ENCODE data around the gene NFATC3. TPM values are rescaled to one million over a fixed set of nuclear protein-coding genes. Genes with fewer than 3 reads are reported as not detected.
"Not testable (repeated sequence)": the region's sequence is repeated elsewhere in the genome, so short reads cannot be mapped to it uniquely, and the experiment has no call there.

NFATC3 gene
- total RNA-seq, 1 donor from 2014 or later, result 74.5 TPM

GRCh38 chr16:68126395-68126794 lies 41.2 kb downstream of the NFATC3 start:
- Histone ChIP-seq H3K27ac (no peak overlapping the region), H3K4me1 (peaks cover 3% of the 10 kb centered on the region), H3K36me3 (peaks cover 12% of the 10 kb centered on the region), H3K27me3 (no peaks in the 10 kb centered on the region), H3K4me3 (no peak overlapping the region), H3K9me3 (no peaks in the 10 kb centered on the region)
- TF ChIP-seq, protein P1, sequence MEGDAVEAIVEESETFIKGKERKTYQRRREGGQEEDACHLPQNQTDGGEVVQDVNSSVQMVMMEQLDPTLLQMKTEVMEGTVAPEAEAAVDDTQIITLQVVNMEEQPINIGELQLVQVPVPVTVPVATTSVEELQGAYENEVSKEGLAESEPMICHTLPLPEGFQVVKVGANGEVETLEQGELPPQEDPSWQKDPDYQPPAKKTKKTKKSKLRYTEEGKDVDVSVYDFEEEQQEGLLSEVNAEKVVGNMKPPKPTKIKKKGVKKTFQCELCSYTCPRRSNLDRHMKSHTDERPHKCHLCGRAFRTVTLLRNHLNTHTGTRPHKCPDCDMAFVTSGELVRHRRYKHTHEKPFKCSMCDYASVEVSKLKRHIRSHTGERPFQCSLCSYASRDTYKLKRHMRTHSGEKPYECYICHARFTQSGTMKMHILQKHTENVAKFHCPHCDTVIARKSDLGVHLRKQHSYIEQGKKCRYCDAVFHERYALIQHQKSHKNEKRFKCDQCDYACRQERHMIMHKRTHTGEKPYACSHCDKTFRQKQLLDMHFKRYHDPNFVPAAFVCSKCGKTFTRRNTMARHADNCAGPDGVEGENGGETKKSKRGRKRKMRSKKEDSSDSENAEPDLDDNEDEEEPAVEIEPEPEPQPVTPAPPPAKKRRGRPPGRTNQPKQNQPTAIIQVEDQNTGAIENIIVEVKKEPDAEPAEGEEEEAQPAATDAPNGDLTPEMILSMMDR (IDR thresholded peaks at IDR 0.05), result no peak
- ATAC-seq (no peak), DNase-seq (no peak)
- intact Hi-C loops (cut with DNase I), result no loop called here

- H3K27me3 ChIP-seq, result no peaks in the 10 kb centered on the region
- ATAC-seq (peak; percentile 92), DNase-seq (peak; percentile 69)
- H3K27ac ChIP-seq, result peak overlapping the region; percentile 55
- H3K4me3 ChIP-seq, result no peak overlapping the region
- H3K9me3 ChIP-seq, result no peaks in the 10 kb centered on the region
- H3K36me3 ChIP-seq, result peaks cover 13% of the 10 kb centered on the region
- TF ChIP-seq, protein P1 (IDR thresholded peaks at IDR 0.05), result no peak
- peaks cover under 1% of the 10 kb centered on the region for H3K4me1 ChIP-seq
- intact Hi-C loops (cut with DNase I), result no loop called here
These were observed 43.6 kb downstream of the NFATC3 start for GRCh38 chr16:68128577-68129305.

- intact Hi-C loops (cut with DNase I), result no loop called here
- Histone ChIP-seq H3K27me3 (no peaks in the 10 kb centered on the region), H3K4me3 (no peak overlapping the region), H3K9me3 (no peaks in the 10 kb centered on the region), H3K36me3 (peaks cover 18% of the 10 kb centered on the region), H3K27ac (no peak overlapping the region), H3K4me1 (no peaks in the 10 kb centered on the region)
- TF ChIP-seq, protein P1 (IDR thresholded peaks at IDR 0.05), result no peak
- DNase-seq, result no peak
- ATAC-seq, result no peak
These were observed 45.4 kb downstream of the NFATC3 start for GRCh38 chr16:68130520-68130919.

DNA sequence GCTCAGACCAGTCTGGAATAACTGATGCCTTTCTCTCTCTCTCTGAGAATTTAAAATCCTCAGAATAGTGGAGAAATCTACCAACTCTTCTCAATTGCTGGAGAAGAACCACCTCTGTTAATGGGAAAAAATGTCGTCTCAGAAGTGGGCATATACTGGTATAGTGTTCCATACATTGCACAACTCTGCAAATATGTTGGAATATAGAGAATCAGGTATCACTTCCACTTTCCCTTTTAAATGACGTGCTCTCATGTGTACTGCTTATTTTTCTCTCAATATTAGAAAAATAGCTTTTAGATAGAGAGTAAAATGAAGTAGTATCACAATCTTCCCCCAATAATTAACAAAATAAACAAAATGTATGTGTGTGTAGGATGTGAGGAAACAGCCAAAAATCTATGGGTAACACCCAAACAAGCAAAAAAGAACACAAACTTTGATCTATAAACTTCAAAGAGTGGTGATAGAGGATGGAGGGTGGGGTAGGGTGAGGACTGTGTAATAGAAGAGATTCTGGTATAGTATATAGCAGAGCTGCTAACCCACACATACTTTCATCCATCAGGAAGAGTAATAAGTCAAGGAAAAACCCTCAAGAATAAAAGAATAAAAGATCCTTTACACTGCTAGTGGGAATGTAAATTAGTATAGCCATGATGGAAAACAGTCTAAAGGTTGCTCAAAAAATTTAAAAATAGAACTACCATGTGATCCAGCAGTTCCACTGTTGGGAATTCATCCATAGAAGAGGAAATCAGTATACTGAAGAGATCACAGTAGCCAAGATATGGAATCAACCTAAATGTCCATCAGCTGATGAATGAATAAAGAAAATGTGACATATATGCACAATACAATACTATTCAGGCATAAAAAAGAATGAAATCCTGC lies 46.9 kb downstream of the NFATC3 start:
- no peak for DNase-seq
- H3K36me3 ChIP-seq, result peaks cover 15% of the 10 kb centered on the region
- H3K27ac ChIP-seq, result no peak overlapping the region
- no peaks in the 10 kb centered on the region for H3K9me3 ChIP-seq
- intact Hi-C loops (cut with DNase I), result no loop called here
- no peaks in the 10 kb centered on the region for H3K4me1 ChIP-seq
- TF ChIP-seq, protein P1 (IDR thresholded peaks at IDR 0.05), result no peak
- no peaks in the 10 kb centered on the region for H3K27me3 ChIP-seq
- no peak overlapping the region for H3K4me3 ChIP-seq
- peak; percentile 54 for ATAC-seq

- H3K4me1 ChIP-seq; H3K27me3 ChIP-seq; H3K27ac ChIP-seq; ATAC-seq; DNase-seq; H3K9me3 ChIP-seq; intact Hi-C loops (cut with DNase I); H3K4me3 ChIP-seq: not testable (repeated sequence)
- peaks cover 14% of the 10 kb centered on the region for H3K36me3 ChIP-seq
These were observed 47.8 kb downstream of the NFATC3 start for GRCh38 chr16:68133000-68133399.

DNA sequence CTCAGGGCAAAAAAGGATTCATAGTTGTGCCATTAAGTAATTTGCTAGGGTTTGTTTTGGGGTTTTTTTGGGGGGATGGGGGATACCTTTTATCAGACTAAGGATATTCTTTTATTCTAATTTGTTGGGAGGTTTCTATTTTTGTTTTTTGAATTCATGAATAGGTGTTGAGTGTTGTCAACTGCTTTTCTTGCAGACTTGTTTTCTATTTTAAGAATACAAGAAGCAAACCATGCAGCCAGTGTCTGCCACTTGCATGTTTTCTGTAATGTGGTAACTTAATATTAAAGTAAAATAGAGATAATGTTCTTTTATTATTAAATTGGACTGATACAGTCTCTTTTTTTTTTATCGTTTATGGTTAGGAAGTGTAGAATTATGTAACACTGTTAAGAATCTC lies 49.5 kb downstream of the NFATC3 start:
- no peaks in the 10 kb centered on the region for H3K9me3 ChIP-seq
- DNase-seq (no peak), ATAC-seq (no peak)
- no peaks in the 10 kb centered on the region for H3K27me3 ChIP-seq
- H3K36me3 ChIP-seq, result peaks cover 20% of the 10 kb centered on the region
- TF ChIP-seq, protein P1 (IDR thresholded peaks at IDR 0.05), result no peak
- H3K27ac ChIP-seq, result no peak overlapping the region
- intact Hi-C loops (cut with DNase I), result no loop called here
- H3K4me1 ChIP-seq, result no peaks in the 10 kb centered on the region
- no peak overlapping the region for H3K4me3 ChIP-seq
